Stromal cell of bone marrow (primary cell): Measurements from ENCODE around the gene MAMDC2.
A peak's percentile ranks its signal among the peaks of the same experiment; 100 is the strongest.

ENCODE experiments used
- DNase-seq: peaks from one replicate; pipeline ENCODE4 v3.0.0-alpha.2; 2012; ENCODE audit warnings: low read depth

The MAMDC2 gene

GRCh38 chr9:70107558-70107957, 63.9 kb downstream of the MAMDC2 start:
- no peak for DNase-seq

GRCh38 chr9:70108181-70108580, 64.5 kb downstream of the MAMDC2 start:
- DNase-seq: no peak

- no peak for DNase-seq
Measured at GRCh38 chr9:70110194-70111041, 66.8 kb downstream of the MAMDC2 start.

GRCh38 chr9:70111042-70111602, 67.5 kb downstream of the MAMDC2 start:
- DNase-seq: no peak

GRCh38 chr9:70111641-70112236, 68.1 kb downstream of the MAMDC2 start:
- DNase-seq: no peak

GRCh38 chr9:70112981-70113380, 69.3 kb downstream of the MAMDC2 start:
- DNase-seq: no peak

- DNase-seq: no peak
Measured at GRCh38 chr9:70113403-70114022, 69.9 kb downstream of the MAMDC2 start.

GRCh38 chr9:70114898-70115297, 71.2 kb downstream of the MAMDC2 start:
- DNase-seq: no peak

- no peak for DNase-seq
Measured at GRCh38 chr9:70117835-70118319, 74.2 kb downstream of the MAMDC2 start.

GRCh38 chr9:70119786-70120185, 76.1 kb downstream of the MAMDC2 start:
- no peak for DNase-seq

- peak; percentile 94 for DNase-seq
Measured at GRCh38 chr9:70120834-70121510, 77.3 kb downstream of the MAMDC2 start.

GRCh38 chr9:70121818-70122436, 78.3 kb downstream of the MAMDC2 start:
- peak; percentile 90 for DNase-seq

- no peak for DNase-seq
Measured at GRCh38 chr9:70123695-70124094, 80.0 kb downstream of the MAMDC2 start.

GRCh38 chr9:70125621-70126263, 82.1 kb downstream of the MAMDC2 start:
- DNase-seq: no peak

- DNase-seq: no peak
Measured at GRCh38 chr9:70127036-70127435, 83.4 kb downstream of the MAMDC2 start.

- DNase-seq: no peak
Measured at GRCh38 chr9:70127540-70128416, 84.1 kb downstream of the MAMDC2 start.

GRCh38 chr9:70130266-70130665, 86.6 kb downstream of the MAMDC2 start:
- DNase-seq: no peak

- no peak for DNase-seq
Measured at GRCh38 chr9:70131296-70131695, 87.6 kb downstream of the MAMDC2 start.

GRCh38 chr9:70133253-70134208, 89.9 kb downstream of the MAMDC2 start:
- DNase-seq: no peak
